ENCODE data around the gene TRAPPC8. TPM values are rescaled to one million over a fixed set of nuclear protein-coding genes. Genes with fewer than 3 reads are reported as not detected.
"Not testable (repeated sequence)": the region's sequence is repeated elsewhere in the genome, so short reads cannot be mapped to it uniquely, and the experiment has no call there.

TRAPPC8 gene
- polyA plus RNA-seq, 2 of the 4 experiments (the other 2 are of a cell fraction): 12.2 to 41.8 TPM

- WGBS (ENCODE audit: missing lambda C conversion rate): 99% methylated on average over 5 of the region's 5 CpGs
- POLR2A ChIA-PET; H3K4me3 ChIP-seq; H3K4me2 ChIP-seq; CTCF ChIA-PET; H3K4me1 ChIP-seq; H3K9me3 ChIP-seq; ATAC-seq; H3K27ac ChIP-seq; FAIRE-seq; DNase-seq (ENCODE audit: low read depth in 1 of 2, low spot score in 1 of 2): not testable (repeated sequence)
- peak; percentile 80 to 91 for TF ChIP-seq CEBPB (IDR thresholded peaks at IDR 0.05)
Observed at GRCh38 chr18:31926988-31927387, 15.9 kb downstream of the TRAPPC8 start.

DNA sequence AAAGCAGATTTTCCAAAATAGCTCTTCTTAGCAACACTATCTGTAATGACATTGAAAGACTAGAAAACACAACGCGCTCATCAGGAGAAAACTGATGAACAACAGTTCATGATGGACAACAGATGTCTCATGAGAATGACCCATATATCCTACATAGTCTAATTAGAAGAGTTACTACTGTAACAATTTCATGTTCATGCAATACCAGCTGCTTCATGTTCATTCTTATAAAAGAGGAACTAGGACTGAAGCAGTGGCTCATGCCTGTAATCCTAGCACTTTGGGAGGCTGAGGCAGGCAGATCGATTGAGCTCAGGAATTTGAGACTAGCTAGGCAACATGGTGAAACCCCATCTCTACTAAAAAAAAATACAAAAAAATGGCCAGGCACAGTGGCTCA, 22.7 kb downstream of the TRAPPC8 start:
- 89% methylated on average over 3 of the region's 3 CpGs for WGBS (ENCODE audit: missing lambda C conversion rate)
- Histone ChIP-seq H3K27ac (no peak overlapping the region), H3K4me2 (no peak overlapping the region), H3K4me3 (no peak overlapping the region), H3K9me3 (no peaks in the 10 kb centered on the region), H3K4me1 (no peaks in the 10 kb centered on the region)
- no peak for DNase-seq (ENCODE audit: low read depth in 1 of 2, low spot score in 1 of 2)
- ChIA-PET CTCF (no interaction called here), POLR2A (no interaction called here)
- ATAC-seq: no peak
- no peak for TF ChIP-seq ZSCAN20 (CRISPR knock-in tag; IDR thresholded peaks at IDR 0.05)
- TF ChIP-seq, protein P1, sequence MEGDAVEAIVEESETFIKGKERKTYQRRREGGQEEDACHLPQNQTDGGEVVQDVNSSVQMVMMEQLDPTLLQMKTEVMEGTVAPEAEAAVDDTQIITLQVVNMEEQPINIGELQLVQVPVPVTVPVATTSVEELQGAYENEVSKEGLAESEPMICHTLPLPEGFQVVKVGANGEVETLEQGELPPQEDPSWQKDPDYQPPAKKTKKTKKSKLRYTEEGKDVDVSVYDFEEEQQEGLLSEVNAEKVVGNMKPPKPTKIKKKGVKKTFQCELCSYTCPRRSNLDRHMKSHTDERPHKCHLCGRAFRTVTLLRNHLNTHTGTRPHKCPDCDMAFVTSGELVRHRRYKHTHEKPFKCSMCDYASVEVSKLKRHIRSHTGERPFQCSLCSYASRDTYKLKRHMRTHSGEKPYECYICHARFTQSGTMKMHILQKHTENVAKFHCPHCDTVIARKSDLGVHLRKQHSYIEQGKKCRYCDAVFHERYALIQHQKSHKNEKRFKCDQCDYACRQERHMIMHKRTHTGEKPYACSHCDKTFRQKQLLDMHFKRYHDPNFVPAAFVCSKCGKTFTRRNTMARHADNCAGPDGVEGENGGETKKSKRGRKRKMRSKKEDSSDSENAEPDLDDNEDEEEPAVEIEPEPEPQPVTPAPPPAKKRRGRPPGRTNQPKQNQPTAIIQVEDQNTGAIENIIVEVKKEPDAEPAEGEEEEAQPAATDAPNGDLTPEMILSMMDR (IDR thresholded peaks at IDR 0.05): no peak
- TF ChIP-seq, protein P2, sequence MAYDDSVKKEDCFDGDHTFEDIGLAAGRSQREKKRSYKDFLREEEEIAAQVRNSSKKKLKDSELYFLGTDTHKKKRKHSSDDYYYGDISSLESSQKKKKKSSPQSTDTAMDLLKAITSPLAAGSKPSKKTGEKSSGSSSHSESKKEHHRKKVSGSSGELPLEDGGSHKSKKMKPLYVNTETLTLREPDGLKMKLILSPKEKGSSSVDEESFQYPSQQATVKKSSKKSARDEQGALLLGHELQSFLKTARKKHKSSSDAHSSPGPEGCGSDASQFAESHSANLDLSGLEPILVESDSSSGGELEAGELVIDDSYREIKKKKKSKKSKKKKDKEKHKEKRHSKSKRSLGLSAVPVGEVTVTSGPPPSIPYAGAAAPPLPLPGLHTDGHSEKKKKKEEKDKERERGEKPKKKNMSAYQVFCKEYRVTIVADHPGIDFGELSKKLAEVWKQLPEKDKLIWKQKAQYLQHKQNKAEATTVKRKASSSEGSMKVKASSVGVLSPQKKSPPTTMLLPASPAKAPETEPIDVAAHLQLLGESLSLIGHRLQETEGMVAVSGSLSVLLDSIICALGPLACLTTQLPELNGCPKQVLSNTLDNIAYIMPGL (CRISPR knock-in tag; IDR thresholded peaks at IDR 0.05; ENCODE audit: borderline replicate concordance): no peak
- no peak for TF ChIP-seq FOSL2 (IDR thresholded peaks at IDR 0.05)
- no peak for TF ChIP-seq FOSL2 (CRISPR knock-in tag; IDR thresholded peaks at IDR 0.05)
- TF ChIP-seq JUN (IDR thresholded peaks at IDR 0.05): no peak
- FAIRE-seq: no peak

DNA sequence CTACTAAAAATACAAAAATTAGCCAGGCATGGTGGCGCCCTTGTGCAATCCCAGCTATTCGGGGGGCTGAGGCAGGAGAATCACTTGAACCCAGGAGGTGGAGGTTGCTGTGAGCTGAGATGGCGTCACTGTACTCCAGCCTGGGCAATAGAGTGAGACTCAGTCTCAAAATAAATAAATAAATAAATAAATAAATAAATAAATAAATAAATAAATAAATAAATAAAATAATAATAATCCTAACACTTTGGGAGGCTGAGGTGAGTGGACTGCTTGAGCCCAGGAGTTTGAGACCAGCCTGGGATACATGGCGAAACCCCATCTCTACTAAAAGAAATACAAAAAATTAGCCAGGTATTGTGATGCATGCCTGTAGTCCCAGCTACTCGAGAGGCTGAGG, 23.6 kb downstream of the TRAPPC8 start:
- CTCF ChIA-PET; H3K4me2 ChIP-seq; H3K4me1 ChIP-seq; ATAC-seq; POLR2A ChIA-PET; H3K4me3 ChIP-seq; FAIRE-seq; H3K27ac ChIP-seq; H3K9me3 ChIP-seq; DNase-seq (ENCODE audit: low read depth in 1 of 2, low spot score in 1 of 2): not testable (repeated sequence)
- 88% methylated on average over 5 of the region's 5 CpGs for WGBS (ENCODE audit: missing lambda C conversion rate)
- TF ChIP-seq ZC3H11A (IDR thresholded peaks at IDR 0.05): peak; percentile 40

GRCh38 chr18:31918733-31919132, 24.2 kb downstream of the TRAPPC8 start:
- CTCF ChIA-PET: no interaction called here
- DNase-seq (ENCODE audit: low read depth in 1 of 2, low spot score in 1 of 2): no peak
- Histone ChIP-seq H3K27ac (no peak overlapping the region), H3K4me2 (no peak overlapping the region), H3K4me1 (no peaks in the 10 kb centered on the region), H3K9me3 (no peaks in the 10 kb centered on the region), H3K4me3 (no peak overlapping the region)
- POLR2A ChIA-PET: no interaction called here
- 91% methylated on average over 1 of the region's 1 CpG for WGBS (ENCODE audit: missing lambda C conversion rate)
- ATAC-seq: no peak
- no peak for FAIRE-seq
- TF ChIP-seq KDM1A (IDR thresholded peaks at IDR 0.05; ENCODE audit: low read depth) (no peak), MYC (IDR thresholded peaks at IDR 0.05; ENCODE audit: borderline replicate concordance, low read length) (no peak), NPAS2 (CRISPR knock-in tag; IDR thresholded peaks at IDR 0.05; ENCODE audit: borderline replicate concordance) (no peak), HDAC2 (IDR thresholded peaks at IDR 0.05) (no peak), NR3C1 (IDR thresholded peaks at IDR 0.05) (no peak), SREBF2 (IDR thresholded peaks at IDR 0.05) (no peak), CHD4 (IDR thresholded peaks at IDR 0.05; ENCODE audit: borderline replicate concordance) (no peak), POLR2AphosphoS2 (conservative IDR thresholded peaks at IDR 0.05; ENCODE audit: low read length) (no peak), E2F6 (IDR thresholded peaks at IDR 0.05; ENCODE audit: borderline replicate concordance, low read depth) (no peak), ZSCAN20 (CRISPR knock-in tag; IDR thresholded peaks at IDR 0.05) (no peak)
- TF ChIP-seq, protein P3, sequence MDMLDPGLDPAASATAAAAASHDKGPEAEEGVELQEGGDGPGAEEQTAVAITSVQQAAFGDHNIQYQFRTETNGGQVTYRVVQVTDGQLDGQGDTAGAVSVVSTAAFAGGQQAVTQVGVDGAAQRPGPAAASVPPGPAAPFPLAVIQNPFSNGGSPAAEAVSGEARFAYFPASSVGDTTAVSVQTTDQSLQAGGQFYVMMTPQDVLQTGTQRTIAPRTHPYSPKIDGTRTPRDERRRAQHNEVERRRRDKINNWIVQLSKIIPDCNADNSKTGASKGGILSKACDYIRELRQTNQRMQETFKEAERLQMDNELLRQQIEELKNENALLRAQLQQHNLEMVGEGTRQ (IDR thresholded peaks at IDR 0.05): no peak
- TF ChIP-seq, protein P4, sequence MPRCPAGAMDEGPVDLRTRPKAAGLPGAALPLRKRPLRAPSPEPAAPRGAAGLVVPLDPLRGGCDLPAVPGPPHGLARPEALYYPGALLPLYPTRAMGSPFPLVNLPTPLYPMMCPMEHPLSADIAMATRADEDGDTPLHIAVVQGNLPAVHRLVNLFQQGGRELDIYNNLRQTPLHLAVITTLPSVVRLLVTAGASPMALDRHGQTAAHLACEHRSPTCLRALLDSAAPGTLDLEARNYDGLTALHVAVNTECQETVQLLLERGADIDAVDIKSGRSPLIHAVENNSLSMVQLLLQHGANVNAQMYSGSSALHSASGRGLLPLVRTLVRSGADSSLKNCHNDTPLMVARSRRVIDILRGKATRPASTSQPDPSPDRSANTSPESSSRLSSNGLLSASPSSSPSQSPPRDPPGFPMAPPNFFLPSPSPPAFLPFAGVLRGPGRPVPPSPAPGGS (IDR thresholded peaks at IDR 0.05): no peak
- TF ChIP-seq, protein P5, sequence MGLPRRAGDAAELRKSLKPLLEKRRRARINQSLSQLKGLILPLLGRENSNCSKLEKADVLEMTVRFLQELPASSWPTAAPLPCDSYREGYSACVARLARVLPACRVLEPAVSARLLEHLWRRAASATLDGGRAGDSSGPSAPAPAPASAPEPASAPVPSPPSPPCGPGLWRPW (IDR thresholded peaks at IDR 0.05): no peak
- TF ChIP-seq, protein P6, sequence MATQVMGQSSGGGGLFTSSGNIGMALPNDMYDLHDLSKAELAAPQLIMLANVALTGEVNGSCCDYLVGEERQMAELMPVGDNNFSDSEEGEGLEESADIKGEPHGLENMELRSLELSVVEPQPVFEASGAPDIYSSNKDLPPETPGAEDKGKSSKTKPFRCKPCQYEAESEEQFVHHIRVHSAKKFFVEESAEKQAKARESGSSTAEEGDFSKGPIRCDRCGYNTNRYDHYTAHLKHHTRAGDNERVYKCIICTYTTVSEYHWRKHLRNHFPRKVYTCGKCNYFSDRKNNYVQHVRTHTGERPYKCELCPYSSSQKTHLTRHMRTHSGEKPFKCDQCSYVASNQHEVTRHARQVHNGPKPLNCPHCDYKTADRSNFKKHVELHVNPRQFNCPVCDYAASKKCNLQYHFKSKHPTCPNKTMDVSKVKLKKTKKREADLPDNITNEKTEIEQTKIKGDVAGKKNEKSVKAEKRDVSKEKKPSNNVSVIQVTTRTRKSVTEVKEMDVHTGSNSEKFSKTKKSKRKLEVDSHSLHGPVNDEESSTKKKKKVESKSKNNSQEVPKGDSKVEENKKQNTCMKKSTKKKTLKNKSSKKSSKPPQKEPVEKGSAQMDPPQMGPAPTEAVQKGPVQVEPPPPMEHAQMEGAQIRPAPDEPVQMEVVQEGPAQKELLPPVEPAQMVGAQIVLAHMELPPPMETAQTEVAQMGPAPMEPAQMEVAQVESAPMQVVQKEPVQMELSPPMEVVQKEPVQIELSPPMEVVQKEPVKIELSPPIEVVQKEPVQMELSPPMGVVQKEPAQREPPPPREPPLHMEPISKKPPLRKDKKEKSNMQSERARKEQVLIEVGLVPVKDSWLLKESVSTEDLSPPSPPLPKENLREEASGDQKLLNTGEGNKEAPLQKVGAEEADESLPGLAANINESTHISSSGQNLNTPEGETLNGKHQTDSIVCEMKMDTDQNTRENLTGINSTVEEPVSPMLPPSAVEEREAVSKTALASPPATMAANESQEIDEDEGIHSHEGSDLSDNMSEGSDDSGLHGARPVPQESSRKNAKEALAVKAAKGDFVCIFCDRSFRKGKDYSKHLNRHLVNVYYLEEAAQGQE (IDR thresholded peaks at IDR 0.05): no peak

Measured in A549 (cell line).